Hindlimb muscle (tissue), 1 donor: ENCODE data around the gene CRACR2A. TPM values are rescaled to one million over a fixed set of nuclear protein-coding genes. Genes with fewer than 3 reads are reported as not detected.

Experiments
- DNase-seq: peaks from one replicate; pipeline ENCODE4 v3.0.0-alpha.2; 2013
- polyA plus RNA-seq: library from polyadenylated mRNA; unstranded; fragments of 120-200 nt; gene quantifications from one replicate; pipeline ENCODE4 v1.2.1, GENCODE V29; 2013; ENCODE audit not compliant: insufficient read length

CRACR2A gene
- polyA plus RNA-seq, 1 donor = 1.5 TPM

DNA sequence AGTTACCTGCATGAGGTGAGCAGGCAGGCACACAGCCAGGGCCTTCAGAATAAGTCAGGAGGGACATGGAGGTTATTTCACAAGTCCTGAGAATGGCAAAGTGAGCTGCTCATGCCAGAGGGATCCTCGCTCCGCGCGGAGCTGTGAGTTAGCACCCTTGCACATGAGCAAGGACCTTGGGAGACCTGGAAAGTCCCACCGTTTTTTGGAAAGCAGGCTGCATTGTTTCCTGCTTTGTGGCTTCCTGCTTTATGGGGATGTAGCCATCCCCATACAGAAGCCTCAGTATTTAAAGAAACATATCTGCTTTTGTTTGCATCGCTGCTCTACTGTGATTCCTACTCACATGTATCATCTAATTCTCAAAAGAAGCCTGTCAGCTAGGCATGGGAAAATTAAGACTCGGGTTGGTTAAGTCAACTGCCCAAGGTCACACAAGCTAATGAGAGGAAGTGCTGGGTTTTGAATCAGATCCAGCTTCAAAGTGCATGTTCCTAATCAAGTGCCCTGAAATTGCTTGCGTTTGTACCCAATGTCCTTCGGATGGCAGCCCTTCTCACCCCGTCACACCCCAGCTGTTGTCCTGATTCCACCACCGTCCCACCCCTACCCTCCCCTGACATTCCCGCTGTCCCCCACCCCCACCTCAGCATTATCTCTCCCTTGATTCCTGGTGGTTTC is 106.2 kb downstream of the CRACR2A start:
- no peak for DNase-seq

DNA sequence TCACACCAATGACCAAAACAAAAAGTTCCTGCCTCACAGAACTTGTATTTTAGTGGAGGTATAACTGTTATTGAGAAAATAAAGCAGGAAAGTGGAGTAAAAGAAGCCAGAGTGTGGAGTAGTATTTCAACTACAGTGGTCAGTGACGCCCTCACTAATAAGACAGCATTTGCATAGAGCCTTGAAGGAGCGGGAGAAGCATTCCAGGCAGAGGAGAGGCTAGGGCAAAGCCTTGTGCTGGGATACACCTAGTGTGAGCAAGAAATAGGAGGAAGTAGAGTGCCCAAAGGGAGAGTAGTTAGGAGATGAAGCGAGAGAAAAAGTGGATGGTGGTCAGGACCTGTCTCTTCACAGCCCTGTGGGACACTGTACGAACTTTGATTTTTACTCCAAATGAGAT is 107.8 kb downstream of the CRACR2A start:
- DNase-seq = no peak

DNA sequence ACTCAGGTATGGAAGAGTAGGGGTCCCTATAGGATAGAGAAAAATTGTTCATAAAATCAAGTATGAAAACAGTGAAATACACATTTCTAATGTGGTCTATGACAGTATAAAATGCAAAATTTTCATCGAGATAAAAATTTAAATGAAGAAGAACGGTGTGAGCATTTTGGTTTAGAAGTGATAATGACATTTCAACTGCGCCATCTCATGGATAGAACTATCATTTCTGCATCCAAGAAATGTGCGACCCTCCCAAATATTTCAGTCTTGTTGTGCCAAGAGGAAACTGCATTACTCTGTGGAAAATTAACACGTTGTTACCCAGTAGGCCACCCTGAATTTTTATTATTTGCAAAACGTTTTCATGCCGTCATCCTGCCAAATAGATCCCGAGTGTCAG is 108.8 kb downstream of the CRACR2A start:
- DNase-seq = no peak

DNA sequence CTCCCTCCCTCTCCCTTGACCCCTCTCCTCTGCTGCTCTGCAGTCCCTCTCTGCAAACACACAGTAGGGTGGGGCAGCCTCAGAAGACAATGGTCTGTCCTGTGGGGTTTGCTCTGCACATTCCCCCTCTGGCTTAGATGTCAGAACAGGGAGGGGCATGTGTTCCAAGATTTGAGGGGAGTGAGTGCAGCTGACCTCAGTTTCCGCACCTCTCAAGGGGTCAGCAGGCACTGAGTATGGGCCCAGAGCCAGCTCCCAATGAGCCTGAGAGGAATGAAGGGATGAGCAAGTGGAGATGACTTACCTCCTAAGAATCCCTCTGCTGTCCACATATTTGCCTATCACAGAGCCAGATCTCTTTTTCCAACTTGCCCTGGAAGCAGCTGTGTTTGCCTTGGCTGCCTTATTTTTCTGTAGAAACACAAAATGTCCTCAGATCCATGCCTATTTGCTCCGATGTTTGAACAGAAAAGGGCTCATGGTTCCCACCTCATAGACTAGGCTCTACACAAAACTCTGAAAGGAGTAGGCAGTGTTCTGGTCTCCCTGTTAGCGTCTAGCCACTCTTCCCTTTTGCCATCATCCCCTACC is 111.4 kb downstream of the CRACR2A start:
- no peak for DNase-seq

DNA sequence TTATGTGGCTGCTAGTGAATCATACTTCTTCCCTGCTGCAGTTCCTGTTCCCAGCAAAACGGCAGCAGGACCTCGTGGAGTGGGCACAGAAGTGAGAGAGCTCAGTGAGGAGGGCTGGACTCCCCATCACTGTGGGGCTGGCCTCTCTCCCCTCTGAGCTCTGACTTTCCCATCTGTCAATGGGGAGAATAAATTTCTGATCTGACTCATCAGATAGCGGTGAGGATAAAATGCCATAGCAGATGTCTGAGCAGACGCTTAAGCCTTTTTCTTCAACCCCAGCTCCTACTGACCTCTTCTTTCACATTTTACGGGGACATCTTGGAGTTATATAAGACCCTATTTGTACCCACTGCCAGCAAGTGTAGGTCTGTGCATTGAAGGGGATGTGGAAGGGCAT is 116.6 kb downstream of the CRACR2A start:
- DNase-seq = no peak

DNA sequence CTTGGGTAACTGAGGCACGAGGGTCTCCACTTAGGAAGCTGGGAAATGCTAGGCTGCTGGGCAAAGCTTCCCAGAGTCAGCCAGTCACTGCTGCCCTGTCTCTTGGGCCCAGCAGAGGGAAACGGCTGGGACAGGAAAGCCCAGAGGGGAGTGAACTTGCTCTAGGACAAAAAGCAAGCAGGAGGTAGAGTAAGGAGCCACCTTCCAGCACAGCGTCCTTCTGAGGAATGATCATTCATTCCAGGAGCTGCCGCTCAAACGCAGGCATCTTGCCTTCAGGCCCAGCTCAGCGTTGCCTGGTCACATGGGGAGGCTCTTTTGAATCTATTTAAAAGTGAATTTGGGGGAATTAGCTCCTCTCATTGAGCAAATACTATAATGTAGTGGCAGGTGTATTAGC is 118.6 kb downstream of the CRACR2A start:
- DNase-seq = no peak

DNA sequence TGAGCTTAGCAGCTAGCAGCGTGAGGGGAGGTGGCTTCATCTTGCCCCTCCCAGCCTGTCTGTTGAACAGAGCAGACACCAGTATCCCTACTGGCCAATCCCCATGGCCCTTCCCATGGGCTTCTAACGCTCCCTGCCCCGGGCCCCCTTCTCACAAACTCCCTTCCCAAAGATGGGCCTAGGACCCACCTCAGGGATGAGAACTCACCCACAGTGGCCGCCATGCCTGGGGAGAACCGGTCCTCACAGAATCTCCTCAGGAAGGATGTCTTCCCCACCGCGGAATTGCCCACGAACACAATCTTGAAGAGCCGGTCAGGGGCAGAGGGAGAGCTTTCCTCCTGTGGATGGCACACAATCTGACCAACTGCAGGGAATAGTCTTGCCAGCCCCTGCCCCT is 119.5 kb downstream of the CRACR2A start:
- no peak for DNase-seq

DNA sequence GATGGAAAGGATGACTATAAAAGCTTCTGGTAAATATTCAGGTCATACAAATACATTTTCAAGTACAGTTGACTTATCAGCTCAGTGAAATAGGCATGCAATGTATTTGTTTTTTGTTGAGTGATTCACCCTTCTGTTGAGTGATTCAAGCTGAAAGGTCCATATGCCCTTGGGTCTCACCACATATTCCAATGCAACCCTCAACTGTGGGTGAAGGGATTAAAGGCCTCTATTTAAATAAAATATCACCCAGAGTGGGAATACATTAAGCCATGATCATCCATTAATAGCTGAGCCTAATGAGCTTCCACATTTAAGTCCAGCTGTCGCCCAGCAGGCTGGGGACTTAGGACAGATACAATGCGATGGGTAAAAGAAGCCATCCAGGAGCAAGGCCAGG is 120.2 kb downstream of the CRACR2A start:
- no peak for DNase-seq

DNA sequence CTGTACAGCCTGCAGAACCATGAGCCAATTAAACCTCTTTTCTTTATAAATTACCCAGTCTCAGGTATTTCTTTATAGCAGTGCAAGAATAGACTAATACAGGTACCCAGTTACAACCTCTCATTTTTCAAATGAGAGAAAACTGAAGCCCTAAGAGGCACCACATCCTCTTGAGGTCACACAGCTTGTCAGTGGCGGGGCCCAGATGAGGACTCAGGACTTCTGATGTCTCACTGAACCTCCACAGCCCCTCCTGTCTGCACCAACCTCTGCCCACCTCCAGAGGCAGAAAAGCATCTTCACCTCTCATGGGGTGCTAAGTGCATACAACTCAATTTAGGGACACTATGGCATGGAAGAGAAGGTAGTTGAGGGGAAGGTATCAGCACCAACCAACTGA is 120.7 kb downstream of the CRACR2A start:
- DNase-seq = no peak

DNA sequence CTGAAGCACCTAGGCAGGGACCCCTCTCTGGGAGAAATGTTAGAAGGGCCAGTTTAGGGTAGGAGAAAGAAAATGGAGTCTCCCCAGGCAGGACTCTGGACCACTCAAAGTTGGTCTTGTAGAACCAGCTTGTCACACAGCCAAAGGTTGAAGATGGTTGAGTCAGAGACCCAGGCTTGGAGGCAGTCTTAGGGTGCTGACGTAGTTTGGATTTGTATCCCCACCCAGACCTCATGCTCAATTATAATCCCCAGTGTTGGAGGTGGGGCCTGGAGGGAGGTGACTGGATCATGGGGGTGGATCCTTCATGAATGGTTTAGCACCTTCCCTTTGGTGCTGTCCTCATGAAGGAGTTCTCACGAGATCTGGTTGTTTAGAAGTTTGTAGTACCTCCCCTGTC is 121.2 kb downstream of the CRACR2A start:
- no peak for DNase-seq

DNA sequence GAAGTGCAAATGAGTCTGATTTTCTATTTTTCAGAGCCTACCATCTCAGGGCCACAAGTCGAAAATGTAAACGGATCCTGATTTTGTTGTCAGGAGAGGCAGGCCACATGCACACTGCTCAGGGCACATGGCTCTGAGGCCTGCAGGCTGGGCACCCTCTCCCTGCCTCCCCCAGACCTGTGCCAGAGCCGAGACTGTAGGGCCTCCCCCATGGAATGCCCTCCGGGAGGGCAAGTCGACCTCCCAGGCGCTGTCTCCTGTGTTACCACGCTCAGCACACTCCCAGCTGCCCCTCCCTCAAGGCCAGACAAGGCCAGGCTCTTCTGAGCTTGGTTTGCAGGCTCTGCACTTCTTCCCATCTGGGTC is 121.7 kb downstream of the CRACR2A start:
- no peak for DNase-seq

DNA sequence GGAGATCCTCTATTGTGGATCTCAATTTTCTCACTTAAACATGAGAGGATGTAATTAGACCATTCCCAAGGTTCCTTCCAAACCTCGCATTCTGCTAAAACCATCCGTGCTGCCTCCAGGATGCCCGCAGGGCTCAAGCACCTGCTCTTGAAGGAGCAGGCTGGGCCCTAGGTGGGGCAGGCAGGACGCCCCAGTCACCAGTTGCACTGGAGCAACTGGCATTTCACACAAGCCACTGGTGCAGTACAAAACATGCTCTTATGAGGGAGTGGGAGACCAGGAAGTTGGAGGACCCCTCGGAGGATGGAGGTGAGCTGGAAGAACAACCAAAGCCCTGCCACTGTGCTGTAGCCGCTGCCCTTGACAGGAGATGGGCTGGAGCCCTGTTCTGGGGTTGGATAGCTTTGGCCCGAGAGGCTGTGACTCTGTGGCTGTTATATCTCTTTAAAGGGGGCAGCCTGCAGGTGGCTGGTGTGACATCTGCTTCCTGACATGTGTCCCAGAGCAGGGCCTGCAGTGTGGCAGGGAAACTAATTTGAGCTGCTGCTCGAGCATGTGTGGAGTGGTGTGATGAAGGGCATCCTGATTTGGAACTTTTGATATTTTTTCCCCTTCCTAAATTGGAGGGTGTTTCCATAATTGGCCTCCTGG is 122.2 kb downstream of the CRACR2A start:
- DNase-seq = no peak

DNA sequence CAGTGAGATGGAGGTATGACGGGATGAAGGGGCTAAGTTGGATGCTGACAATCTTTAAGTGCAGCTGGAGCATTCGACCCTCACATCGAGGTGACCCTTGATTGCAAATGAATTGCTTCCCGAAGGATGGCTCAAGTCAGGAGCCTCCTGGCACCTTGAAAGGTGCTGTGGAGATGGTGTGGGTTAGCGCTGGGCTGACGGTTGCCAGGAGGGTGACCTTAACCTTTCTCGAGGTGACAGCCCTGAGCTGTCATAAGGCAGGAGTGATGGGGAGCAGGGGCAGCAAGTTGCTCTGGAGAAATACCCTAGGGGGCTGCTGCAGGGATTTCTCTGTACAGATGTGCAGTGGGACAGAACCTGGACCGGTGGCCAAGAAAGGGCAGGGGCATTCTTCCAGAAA is 122.8 kb downstream of the CRACR2A start:
- DNase-seq = no peak

DNA sequence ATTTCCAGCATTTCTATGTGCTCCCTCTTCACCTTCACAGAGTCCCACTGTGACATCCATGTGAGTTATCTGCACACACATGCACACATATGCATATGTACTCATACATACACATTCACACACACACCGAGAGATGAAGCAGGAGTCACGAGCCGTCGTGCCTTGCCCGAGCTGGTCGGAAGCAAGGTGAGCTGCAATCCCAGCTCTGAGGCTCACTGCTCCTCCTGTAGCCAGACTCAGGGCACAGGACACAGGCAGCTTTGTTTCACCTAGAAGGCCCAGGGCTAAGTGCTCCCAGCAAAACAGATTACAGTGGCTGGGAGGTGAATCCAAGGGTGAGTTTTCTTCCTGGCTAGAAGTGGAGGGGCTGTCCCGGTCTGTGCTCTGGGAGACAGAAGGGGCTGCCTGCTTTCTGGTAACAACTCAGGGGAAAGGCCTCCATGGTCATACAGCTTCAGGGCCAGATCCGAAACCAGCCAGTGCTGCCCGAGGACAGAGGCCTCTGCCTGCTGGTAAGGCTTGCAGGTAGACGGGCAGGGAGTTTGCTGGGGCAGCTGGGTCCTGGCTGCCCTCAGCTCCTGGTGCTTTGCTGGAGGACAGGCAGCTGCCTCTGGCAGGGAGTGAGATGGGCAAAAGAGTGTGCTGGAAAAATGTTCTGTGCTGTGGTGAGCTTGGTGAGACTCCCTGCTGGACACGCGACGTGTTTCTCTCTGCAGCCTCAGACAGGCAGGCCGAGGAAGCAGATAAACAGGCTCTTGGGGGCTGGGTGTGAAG is 123.7 kb downstream of the CRACR2A start:
- no peak for DNase-seq

DNA sequence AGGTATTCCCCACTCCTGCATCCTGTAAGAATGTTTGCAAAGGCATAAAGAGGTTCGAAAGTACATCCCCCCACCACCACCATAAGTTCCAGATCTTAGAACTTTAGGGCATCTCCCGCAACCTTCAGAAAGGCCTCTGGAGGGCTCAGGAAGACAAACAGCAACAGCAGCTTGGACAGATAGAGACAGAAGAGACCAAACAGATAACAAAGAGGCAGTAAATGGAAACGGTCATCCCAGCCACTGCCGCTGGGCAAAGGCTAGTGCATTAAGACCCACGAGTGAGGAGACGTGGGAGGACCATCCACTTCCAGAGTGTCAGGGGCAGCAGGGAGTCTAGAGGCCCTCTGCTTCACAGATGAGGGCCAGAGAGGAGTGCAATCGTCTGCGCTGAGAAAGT is 124.3 kb downstream of the CRACR2A start:
- DNase-seq = no peak

DNA sequence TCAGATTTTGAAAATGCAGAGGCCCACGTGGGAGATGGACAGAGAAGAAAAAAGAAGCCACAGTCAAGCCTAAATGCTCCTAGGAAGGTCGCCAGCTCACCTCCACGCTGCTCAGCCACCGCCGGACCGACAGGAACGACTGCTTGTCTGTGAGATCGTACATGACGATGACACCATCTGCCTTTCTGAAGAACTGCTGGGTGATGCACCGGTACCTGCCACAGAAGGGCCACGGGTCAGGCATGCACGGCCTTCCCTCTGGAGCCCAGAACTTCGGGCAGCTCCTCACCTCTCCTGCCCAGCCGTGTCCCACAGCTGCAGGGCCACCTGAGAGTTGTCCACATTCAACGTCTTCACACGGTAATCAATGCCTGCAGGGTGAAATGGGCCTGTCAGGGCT is 125.6 kb downstream of the CRACR2A start:
- DNase-seq = no peak

DNA sequence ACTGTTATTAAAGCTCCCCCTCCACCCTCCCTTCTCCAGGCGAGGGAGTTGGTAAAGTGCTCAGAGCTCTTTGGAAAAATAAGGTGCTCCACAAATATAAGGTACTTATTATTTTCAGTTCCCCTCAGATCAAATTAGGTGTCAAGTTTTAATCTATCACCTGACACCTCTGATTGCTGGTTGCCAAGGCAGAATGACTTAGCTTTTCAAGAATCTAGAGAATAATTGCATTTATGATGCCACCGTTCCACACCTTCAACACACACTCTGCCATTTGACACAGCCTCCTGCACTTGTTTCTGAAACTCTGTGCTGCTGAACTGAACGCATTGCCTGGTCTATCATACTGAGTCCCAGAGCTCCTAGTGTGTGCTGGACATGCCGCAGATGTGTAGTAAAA is 128.6 kb downstream of the CRACR2A start:
- DNase-seq = no peak

DNA sequence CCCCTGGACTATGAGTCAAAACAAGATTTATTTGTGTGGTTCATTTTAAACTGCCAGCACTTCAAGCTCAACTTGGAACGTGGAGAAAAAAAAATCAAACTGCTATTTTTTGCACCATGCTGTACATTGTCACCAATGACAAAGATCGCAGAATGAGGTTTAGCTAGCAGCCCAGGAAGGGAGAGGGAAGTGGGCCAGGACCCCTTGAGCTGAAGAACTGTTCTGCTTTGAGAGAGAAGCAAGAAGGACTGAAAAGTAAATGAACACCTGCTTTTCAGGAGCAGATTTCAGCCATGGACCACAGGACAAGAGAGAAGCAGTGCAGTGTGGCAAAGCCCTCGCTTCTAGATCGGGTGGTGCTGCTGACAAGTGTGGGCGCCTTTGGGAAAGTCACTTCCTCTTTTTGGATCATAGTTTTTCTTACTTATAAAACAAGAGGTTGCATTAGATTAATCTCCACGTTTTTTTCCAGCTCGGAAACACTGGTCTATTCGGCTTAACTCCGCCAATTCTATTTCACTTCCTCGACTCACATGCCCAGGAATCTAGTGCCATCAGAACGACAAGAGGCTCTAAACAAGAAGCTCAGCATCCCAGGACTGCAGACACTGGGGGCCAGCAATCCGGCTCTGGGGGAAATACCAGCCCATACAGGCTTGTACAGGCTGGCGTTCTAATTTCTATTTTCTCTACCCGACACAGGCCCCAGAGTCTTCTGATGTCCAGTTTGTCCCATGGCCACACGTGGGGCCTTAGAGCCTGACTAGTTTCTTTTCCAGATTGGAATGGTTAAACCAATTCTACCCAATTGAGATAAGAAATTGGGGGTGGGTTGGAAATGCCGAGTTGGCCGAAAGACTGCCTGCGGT is 129.9 kb downstream of the CRACR2A start:
- no peak for DNase-seq

DNA sequence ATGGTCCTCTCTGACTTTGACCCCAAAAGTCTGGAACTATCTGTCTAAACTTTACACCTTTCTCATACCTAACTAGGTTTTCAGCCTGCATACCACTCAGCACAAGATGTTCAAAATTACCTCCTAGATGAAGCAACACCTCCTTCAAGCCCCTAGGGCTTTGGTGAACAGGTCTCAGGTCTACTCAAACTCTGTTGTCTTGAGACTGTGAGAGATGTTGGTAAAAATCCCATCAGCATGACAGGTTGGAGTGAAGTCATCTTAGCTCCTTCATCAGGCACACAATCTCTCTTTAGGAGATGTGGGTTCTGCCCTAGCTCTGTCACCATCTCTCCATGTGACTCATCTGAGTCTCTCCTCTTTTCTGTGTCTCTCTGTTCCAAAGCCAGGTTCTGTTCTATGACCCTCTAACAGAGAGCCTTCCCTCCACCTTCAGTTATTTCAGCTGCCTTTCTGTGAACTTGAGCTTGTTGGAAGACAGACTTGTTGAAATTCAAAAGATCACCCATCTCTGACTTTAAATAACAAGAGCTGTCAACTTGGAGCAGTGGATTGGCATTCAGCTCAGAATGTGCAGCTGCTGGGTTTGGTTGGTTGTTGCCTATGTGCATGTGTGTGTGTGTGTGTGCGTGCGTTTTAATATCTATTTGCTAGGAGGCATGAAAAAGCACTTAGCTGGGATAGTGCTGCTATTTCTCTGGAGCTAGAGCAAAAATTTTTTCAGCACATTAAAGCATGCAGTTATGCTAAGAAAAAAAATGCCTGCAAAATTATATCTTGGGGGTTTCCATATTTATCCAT is 130.7 kb downstream of the CRACR2A start:
- no peak for DNase-seq

DNA sequence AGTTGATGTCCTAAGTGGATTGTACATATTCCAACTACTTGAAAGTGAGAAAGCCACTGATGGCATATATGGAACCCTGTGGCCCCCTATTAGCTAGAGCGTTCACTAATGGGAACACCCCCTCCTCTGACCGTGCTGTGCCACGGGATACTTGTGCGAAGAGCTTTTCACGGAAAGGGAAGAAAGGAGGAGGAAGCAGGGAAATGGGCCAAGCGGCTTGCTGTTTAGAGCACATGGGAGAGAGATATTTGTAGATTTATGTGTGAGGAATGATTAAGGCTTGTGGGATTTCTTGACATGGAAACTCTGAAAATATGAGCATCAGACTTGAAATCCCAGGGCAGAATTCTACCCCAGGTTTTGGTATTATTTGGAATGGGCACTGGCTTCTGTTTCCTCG is 132.1 kb downstream of the CRACR2A start:
- DNase-seq = no peak

DNA sequence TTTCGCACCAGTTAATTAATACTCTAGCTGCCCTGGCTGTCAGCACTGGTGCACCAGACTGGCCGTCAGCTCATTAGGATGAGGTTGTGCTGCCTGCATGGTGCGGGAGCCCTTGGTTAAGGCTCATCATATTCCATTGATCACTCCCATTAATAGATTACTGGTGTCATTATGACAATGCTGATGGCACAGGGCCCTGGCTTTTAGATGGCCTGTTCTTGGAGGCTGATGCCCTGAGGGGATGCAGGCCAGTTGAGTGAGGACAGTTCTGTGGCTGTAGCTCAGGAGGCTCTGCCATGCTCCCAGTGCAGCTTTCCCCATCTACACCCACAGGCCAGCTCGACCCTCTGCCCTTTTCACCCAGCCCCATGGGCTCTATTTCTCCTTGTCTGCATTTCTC is 135.3 kb downstream of the CRACR2A start:
- DNase-seq = no peak

DNA sequence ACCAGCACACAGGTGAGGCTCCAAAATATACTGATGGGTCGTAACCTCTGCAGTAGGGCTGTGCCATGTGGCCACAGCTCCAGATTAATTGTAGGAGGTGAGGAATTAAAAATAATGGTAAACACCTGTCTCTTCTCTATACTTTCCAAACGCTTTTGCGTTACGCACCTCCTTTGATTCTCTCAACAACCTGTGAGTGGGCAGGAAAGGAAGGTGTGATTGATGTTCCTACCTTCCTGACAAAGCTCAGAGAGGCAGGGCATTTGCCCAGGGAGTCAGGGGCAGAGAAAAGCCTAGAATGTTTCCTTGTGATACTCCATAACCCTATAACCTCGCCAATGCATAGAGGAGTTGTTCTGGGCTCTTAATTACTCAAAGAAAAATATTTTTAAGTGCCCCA is 137.0 kb downstream of the CRACR2A start:
- DNase-seq = no peak
